Keratinocyte (primary cell): ENCODE results near the gene SLIT3.

Source experiments
- CTCF ChIP-seq, 3 experiments: IDR thresholded peaks in 1 of 3; conservative IDR thresholded peaks in 1 of 3; optimal IDR thresholded peaks in 1 of 3; 2 replicates in 2 of 3; 3 replicates in 1 of 3; pipeline versions ENCODE3 to v1.5.1; 2011; ENCODE audit warnings: low read length in 3 of 3, mild to moderate bottlenecking in 3 of 3, moderate library complexity in 2 of 3, control low read depth in 1 of 3, inconsistent platforms in 1 of 3; ENCODE audit not compliant: insufficient read depth in 2 of 3; ENCODE audit errors: extremely low read depth in 1 of 3
- EZH2 ChIP-seq: IDR thresholded peaks from one replicate; pipeline ENCODE4 v1.6.1; 2012; ENCODE audit warnings: inconsistent platforms, mild to moderate bottlenecking, low read length, moderate library complexity

GRCh38 chr5:168756453-168757391, 544.2 kb downstream of the SLIT3 start:
- TF ChIP-seq CTCF (optimal IDR thresholded peaks at IDR 0.05 in 1 of 3, IDR thresholded peaks at IDR 0.05 in 1 of 3, conservative IDR thresholded peaks at IDR 0.05 in 1 of 3; ENCODE audit: extremely low read depth in 1 of 3, insufficient read depth in 2 of 3, low read length in 3 of 3) (no peak), EZH2 (no peak)
